ENCODE data around the gene GFRA1.

GRCh38 chr10:116121640-116122525, 151.1 kb downstream of the GFRA1 start:
- TF ChIP-seq POLR2A (IDR thresholded peaks at IDR 0.05) = no peak
- TF ChIP-seq, protein P1, sequence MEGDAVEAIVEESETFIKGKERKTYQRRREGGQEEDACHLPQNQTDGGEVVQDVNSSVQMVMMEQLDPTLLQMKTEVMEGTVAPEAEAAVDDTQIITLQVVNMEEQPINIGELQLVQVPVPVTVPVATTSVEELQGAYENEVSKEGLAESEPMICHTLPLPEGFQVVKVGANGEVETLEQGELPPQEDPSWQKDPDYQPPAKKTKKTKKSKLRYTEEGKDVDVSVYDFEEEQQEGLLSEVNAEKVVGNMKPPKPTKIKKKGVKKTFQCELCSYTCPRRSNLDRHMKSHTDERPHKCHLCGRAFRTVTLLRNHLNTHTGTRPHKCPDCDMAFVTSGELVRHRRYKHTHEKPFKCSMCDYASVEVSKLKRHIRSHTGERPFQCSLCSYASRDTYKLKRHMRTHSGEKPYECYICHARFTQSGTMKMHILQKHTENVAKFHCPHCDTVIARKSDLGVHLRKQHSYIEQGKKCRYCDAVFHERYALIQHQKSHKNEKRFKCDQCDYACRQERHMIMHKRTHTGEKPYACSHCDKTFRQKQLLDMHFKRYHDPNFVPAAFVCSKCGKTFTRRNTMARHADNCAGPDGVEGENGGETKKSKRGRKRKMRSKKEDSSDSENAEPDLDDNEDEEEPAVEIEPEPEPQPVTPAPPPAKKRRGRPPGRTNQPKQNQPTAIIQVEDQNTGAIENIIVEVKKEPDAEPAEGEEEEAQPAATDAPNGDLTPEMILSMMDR (IDR thresholded peaks at IDR 0.05) = no peak

Measured in lower leg skin (tissue), 3 donors.